OCI-LY1 (cell line): ENCODE data around the gene NME8.

Source experiments
- H2AFZ ChIP-seq: fragments of 200-600 bp; sonication (generic), shearing (Covaris generic); 2 replicates; pipeline ENCODE4 v1.6.0; 2014; ENCODE audit warnings: antibody characterized with exemption, mild to moderate bottlenecking, low read length
- H3F3A ChIP-seq: fragments of 200-600 bp; sonication (generic), shearing (Covaris generic); 2 replicates; pipeline ENCODE4 v1.6.0; 2014; ENCODE audit warnings: mild to moderate bottlenecking, antibody characterized with exemption, low read length, moderate library complexity; ENCODE audit not compliant: insufficient read depth
- H3K27ac ChIP-seq: fragments of 200-600 bp; sonication (generic); 2 replicates; pipeline ENCODE4 v1.5.1; 2014; ENCODE audit warnings: low read length, mixed run types, mild to moderate bottlenecking, low read depth; ENCODE audit not compliant: poor library complexity, severe bottlenecking
- H3K27me3 ChIP-seq: fragments of 200-600 bp; sonication (generic); 2 replicates; pipeline ENCODE4 v1.6.0; 2014; ENCODE audit warnings: antibody characterized with exemption, mild to moderate bottlenecking, low read length, moderate library complexity; ENCODE audit not compliant: insufficient read depth
- H3K36me3 ChIP-seq: fragments of 200-600 bp; sonication (generic); 2 replicates; pipeline ENCODE4 v1.6.1; 2014; ENCODE audit warnings: mild to moderate bottlenecking, antibody characterized with exemption, low read length, moderate library complexity, mixed read lengths; ENCODE audit not compliant: insufficient read depth
- H3K4me1 ChIP-seq: fragments of 200-600 bp; sonication (generic); 2 replicates; pipeline ENCODE4 v1.5.1; 2014; ENCODE audit warnings: mild to moderate bottlenecking, low read length, moderate library complexity; ENCODE audit not compliant: insufficient read depth, severe bottlenecking
- H3K4me2 ChIP-seq: fragments of 200-600 bp; sonication (generic), shearing (Covaris generic); 2 replicates; pipeline ENCODE4 v1.6.1; 2014; ENCODE audit warnings: low read length
- H3K4me3 ChIP-seq: fragments of 200-600 bp; sonication (generic); 2 replicates; pipeline ENCODE4 v1.5.1; 2014; ENCODE audit warnings: low read length, low read depth, mild to moderate bottlenecking, mixed read lengths; ENCODE audit not compliant: poor library complexity, severe bottlenecking
- H3K79me2 ChIP-seq: fragments of 200-600 bp; shearing (Covaris generic); 2 replicates; pipeline ENCODE4 v1.6.1; 2016; ENCODE audit warnings: mixed run types, low read length, mixed read lengths; ENCODE audit not compliant: insufficient read depth
- H3K9ac ChIP-seq: fragments of 200-600 bp; sonication (generic), shearing (Covaris generic); 2 replicates; pipeline ENCODE4 v1.6.1; 2014; ENCODE audit warnings: mild to moderate bottlenecking, low read length, mixed read lengths
- H3K9me2 ChIP-seq: fragments of 200-600 bp; sonication (generic), shearing (Covaris generic); 2 replicates; pipeline ENCODE4 v1.6.1; 2014; ENCODE audit warnings: low read depth, mild to moderate bottlenecking, low read length, mixed read lengths
- H3K9me3 ChIP-seq: fragments of 200-600 bp; shearing (Covaris generic); 2 replicates; pipeline ENCODE4 v1.6.1; 2014; ENCODE audit warnings: low read length, mixed read lengths
- H4K20me1 ChIP-seq: fragments of 200-600 bp; sonication (generic), shearing (Covaris generic); 2 replicates; pipeline ENCODE4 v1.6.0; 2016; ENCODE audit warnings: mild to moderate bottlenecking, low read length; ENCODE audit not compliant: insufficient read depth
- EZH2 ChIP-seq: fragments of 200-600 bp; sonication (generic), shearing (Covaris generic); IDR thresholded peaks from 2 replicates; pipeline ENCODE4 v1.8.0; 2017; ENCODE audit warnings: borderline replicate concordance, mixed run types, mild to moderate bottlenecking, antibody characterized with exemption, low read length, moderate library complexity, mixed read lengths
- TF ChIP-seq, protein P1 (sequence below): fragments of 200-600 bp; sonication (generic), shearing (Covaris generic); IDR thresholded peaks from 2 replicates; pipeline ENCODE4 v1.5.1; 2017; ENCODE audit warnings: mild to moderate bottlenecking, antibody characterized with exemption, low read length, moderate library complexity, mixed read lengths

Gene NME8

DNA sequence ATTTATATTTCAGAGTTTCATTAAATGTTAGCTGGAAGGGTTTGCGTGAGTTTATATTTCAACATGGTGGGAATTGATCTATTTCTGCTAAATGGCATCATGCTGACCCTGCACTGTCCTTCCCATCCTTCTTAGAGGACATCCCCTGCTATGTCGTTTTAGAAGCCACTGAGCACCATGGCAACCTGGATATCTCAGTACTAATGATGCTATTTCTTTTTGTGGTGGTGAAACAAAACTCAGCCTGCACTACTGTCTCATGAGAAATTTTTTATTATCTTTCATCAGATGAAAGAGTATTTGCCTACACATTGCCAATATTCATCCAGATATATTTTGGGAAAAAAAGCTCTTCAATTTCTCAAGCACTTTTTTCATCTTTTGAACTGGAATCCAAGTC, 84.1 kb downstream of the NME8 start:
- no peaks in the 10 kb centered on the region for H3K79me2 ChIP-seq
- no peak overlapping the region for H3K4me3 ChIP-seq
- H3K4me2 ChIP-seq: no peak overlapping the region
- peaks cover 3% of the 10 kb centered on the region; the same call in 1 of the 2 replicates for H3K9me3 ChIP-seq
- no peaks in the 10 kb centered on the region for H3F3A ChIP-seq
- H3K9me2 ChIP-seq: no peaks in the 10 kb centered on the region
- no peaks in the 10 kb centered on the region for H3K27me3 ChIP-seq
- H2AFZ ChIP-seq: no peak overlapping the region
- no peak overlapping the region for H3K27ac ChIP-seq
- H3K4me1 ChIP-seq: no peaks in the 10 kb centered on the region
- no peaks in the 10 kb centered on the region for H4K20me1 ChIP-seq
- no peak for TF ChIP-seq EZH2
- TF ChIP-seq, protein P1, sequence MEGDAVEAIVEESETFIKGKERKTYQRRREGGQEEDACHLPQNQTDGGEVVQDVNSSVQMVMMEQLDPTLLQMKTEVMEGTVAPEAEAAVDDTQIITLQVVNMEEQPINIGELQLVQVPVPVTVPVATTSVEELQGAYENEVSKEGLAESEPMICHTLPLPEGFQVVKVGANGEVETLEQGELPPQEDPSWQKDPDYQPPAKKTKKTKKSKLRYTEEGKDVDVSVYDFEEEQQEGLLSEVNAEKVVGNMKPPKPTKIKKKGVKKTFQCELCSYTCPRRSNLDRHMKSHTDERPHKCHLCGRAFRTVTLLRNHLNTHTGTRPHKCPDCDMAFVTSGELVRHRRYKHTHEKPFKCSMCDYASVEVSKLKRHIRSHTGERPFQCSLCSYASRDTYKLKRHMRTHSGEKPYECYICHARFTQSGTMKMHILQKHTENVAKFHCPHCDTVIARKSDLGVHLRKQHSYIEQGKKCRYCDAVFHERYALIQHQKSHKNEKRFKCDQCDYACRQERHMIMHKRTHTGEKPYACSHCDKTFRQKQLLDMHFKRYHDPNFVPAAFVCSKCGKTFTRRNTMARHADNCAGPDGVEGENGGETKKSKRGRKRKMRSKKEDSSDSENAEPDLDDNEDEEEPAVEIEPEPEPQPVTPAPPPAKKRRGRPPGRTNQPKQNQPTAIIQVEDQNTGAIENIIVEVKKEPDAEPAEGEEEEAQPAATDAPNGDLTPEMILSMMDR: no peak
- H3K9ac ChIP-seq: no peak overlapping the region
- H3K36me3 ChIP-seq: no peaks in the 10 kb centered on the region

- TF ChIP-seq EZH2: no peak
- TF ChIP-seq, protein P1: no peak
- Histone ChIP-seq H3K9me2 (no peaks in the 10 kb centered on the region), H3K4me3 (no peak overlapping the region), H2AFZ (no peak overlapping the region), H3K79me2 (no peaks in the 10 kb centered on the region), H3K9me3 (peaks cover 3% of the 10 kb centered on the region; the same call in 1 of the 2 replicates), H3F3A (no peaks in the 10 kb centered on the region), H3K4me1 (no peaks in the 10 kb centered on the region), H3K36me3 (no peaks in the 10 kb centered on the region), H3K27ac (no peak overlapping the region), H3K27me3 (no peaks in the 10 kb centered on the region), H4K20me1 (no peaks in the 10 kb centered on the region), H3K4me2 (no peak overlapping the region), H3K9ac (no peak overlapping the region)
These were observed 84.7 kb downstream of the NME8 start for GRCh38 chr7:37933018-37933566.

- Histone ChIP-seq H3K27me3 (no peaks in the 10 kb centered on the region; the same call in 1 of the 2 replicates), H3K79me2 (no peaks in the 10 kb centered on the region), H3K9ac (no peak overlapping the region), H3K27ac (no peak overlapping the region), H3K36me3 (no peaks in the 10 kb centered on the region), H3K9me3 (no peaks in the 10 kb centered on the region), H3F3A (no peaks in the 10 kb centered on the region), H3K4me2 (no peak overlapping the region), H3K9me2 (no peaks in the 10 kb centered on the region), H3K4me3 (no peak overlapping the region), H2AFZ (no peak overlapping the region), H4K20me1 (no peaks in the 10 kb centered on the region), H3K4me1 (no peaks in the 10 kb centered on the region)
- TF ChIP-seq, protein P1: no peak
- no peak for TF ChIP-seq EZH2
These were observed 94.7 kb downstream of the NME8 start for GRCh38 chr7:37942934-37943610.
